A673 (cell line): ENCODE measurements around the gene SBK3. TPM values are rescaled to one million over a fixed set of nuclear protein-coding genes. Genes with fewer than 3 reads are reported as not detected.

Experiments used
- BruUV-seq: library from RNA; stranded (reverse); fragments of 400-500 nt; replicated peaks from 2 replicates; lab custom pipeline; 2021; lab: Mats Ljungman, UMichigan
- CTCF ChIA-PET: fragments of 300-600 bp; sonication (Branson Sonifier 250); formaldehyde crosslinking; loops from one replicate; lab custom pipeline; 2022; ENCODE audit warnings: antibody characterized with exemption; lab: Charles Lee
- POLR2A ChIA-PET: fragments of 300-600 bp; sonication (Branson Sonifier 250); formaldehyde crosslinking; loops from one replicate; lab custom pipeline; 2022; ENCODE audit warnings: antibody characterized with exemption; ENCODE audit not compliant: low non-redundant PET; lab: Charles Lee
- DNase-seq: peaks from one replicate; pipeline ENCODE4 v3.0.0-alpha.2; 2015; ENCODE audit warnings: low spot score
- H3K27ac ChIP-seq: fragments of 200-600 bp; sonication (generic); 2 replicates; pipeline ENCODE4 v1.5.1; 2016; ENCODE audit warnings: mixed run types, low read depth, mild to moderate bottlenecking, mixed read lengths, antibody characterized with exemption, low read length; ENCODE audit not compliant: poor library complexity, severe bottlenecking
- H3K27me3 ChIP-seq: fragments of 200-600 bp; sonication (generic); replicated peaks from 2 replicates; pipeline ENCODE4 v1.6.1; 2017; ENCODE audit warnings: mixed run types, low read depth, mild to moderate bottlenecking, mixed read lengths, antibody characterized with exemption, low read length; ENCODE audit not compliant: insufficient read depth, poor library complexity
- H3K36me3 ChIP-seq: fragments of 200-600 bp; sonication (generic); 2 replicates; pipeline ENCODE4 v1.6.1; 2016; ENCODE audit warnings: mixed run types, mild to moderate bottlenecking, mixed read lengths, antibody characterized with exemption, low read length; ENCODE audit not compliant: insufficient read depth, poor library complexity, severe bottlenecking
- H3K4me1 ChIP-seq: fragments of 200-600 bp; sonication (generic); 2 replicates; pipeline ENCODE4 v1.6.1; 2017; ENCODE audit warnings: mixed run types, mild to moderate bottlenecking, mixed read lengths, antibody characterized with exemption, low read length; ENCODE audit not compliant: insufficient read depth, poor library complexity, severe bottlenecking
- H3K4me3 ChIP-seq: fragments of 200-600 bp; sonication (generic); 2 replicates; pipeline ENCODE4 v1.5.1; 2016; ENCODE audit warnings: low read depth, mixed run types, mild to moderate bottlenecking, mixed read lengths, low read length; ENCODE audit not compliant: poor library complexity, severe bottlenecking
- H3K9me3 ChIP-seq: fragments of 200-600 bp; sonication (generic); 2 replicates; pipeline ENCODE4 v1.6.1; 2016; ENCODE audit warnings: mixed run types, low read depth, mild to moderate bottlenecking, mixed read lengths, antibody characterized with exemption, low read length; ENCODE audit not compliant: poor library complexity, severe bottlenecking
- EZH2 ChIP-seq: fragments of 200-600 bp; sonication (generic); IDR thresholded peaks from 2 replicates; pipeline ENCODE4 v1.6.1; 2017; ENCODE audit warnings: borderline replicate concordance, low read depth, mild to moderate bottlenecking, mixed read lengths, antibody characterized with exemption, low read length; ENCODE audit not compliant: poor library complexity, severe bottlenecking
- intact Hi-C: fragments of 100-400 bp; cut with micrococcal nuclease; formaldehyde crosslinking; loops from one replicate; pipeline ENCODE4 v1.10.0; 2022; ENCODE audit not compliant: unreplicated experiment
- total RNA-seq: library from RNA; stranded (reverse); gene quantifications from 2 replicates; pipeline ENCODE4 v1.2.3, GENCODE V29; 2021
- TF ChIP-seq, protein P1 (sequence below): fragments of 300-800, 200-600 bp; sonication (generic); conservative IDR thresholded peaks from 2 replicates; pipeline ENCODE4 v1.5.1; 2017; ENCODE audit warnings: low read depth, mild to moderate bottlenecking, antibody characterized with exemption, low read length, moderate library complexity, mixed read lengths

The SBK3 gene
- total RNA-seq, 1 experiment from 2014 or later: not detected

DNA sequence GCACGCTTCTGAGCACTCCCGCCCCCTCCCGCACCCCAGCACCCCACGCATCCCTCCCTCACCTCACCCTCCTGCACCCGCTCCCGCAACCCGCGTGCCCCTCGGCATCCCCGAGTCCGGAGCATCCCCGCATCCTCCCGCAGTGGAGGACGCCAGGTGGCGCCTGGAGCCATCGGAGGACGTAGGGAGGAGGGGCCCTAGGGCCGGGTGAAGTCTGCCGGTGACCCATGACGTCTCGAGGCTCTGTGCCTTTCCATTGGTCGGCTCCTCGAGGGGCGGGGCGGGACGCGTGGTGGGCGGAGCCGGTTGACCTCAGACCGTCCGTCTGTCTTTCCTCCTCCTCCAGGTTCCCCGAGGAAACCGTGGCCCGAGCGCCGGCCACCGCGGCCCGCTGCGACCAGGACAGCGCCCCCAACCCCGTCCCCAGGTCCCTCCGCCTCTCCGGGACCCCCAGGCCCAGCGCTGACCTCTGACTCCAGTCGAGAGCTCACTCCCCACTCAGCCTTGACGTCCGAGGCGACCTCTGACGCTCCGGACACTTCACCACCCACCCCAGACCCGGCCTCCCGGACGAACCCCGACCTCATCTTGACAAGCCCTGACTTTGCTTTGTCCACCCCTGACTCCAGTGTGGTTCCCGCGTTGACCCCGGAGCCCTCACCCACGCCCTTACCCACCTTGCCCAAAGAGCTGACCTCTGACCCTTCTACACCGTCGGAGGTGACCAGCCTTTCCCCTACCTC is 28.3 kb downstream of the SBK3 start:
- ChIA-PET POLR2A (no interaction called here), CTCF (interaction anchor here (0.6 kb wide), 1 partner anchor 115 kb away, joined by 11 read pairs; no protein-coding TSS in a partner anchor)
- intact Hi-C loops: loop anchor here (1.0 to 2.0 kb wide), 2 partner anchors 89 to 114 kb away; no protein-coding TSS in a partner anchor

DNA sequence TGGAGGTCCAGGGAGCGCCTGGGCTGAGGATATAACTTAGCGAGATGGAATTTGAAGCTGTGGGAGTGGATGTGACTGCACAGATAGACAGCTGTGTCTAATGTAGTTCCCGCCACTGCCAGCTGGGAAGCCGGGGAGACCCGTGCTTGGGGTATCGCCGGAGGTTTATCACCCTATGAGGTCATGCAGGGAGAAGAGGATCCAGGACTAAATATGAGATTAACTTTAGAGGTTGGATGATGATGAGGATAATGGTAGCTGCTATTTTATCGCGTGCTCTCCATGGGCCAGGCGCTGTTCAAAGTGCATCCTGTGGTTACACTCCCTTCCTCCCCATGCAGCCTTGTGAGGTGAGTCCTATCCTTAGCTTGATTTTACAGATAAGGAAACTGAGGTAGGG is 37.2 kb downstream of the SBK3 start:
- H3K4me1 ChIP-seq: no peaks in the 10 kb centered on the region
- no peaks in the 10 kb centered on the region for H3K9me3 ChIP-seq
- H3K27me3 ChIP-seq: no peaks in the 10 kb centered on the region
- DNase-seq: no peak
- ChIA-PET POLR2A (no interaction called here), CTCF (no interaction called here)
- no peak overlapping the region for H3K27ac ChIP-seq
- intact Hi-C loops: no loop called here
- H3K4me3 ChIP-seq: no peak overlapping the region
- BruUV-seq: no TSS peak
- TF ChIP-seq, protein P1, sequence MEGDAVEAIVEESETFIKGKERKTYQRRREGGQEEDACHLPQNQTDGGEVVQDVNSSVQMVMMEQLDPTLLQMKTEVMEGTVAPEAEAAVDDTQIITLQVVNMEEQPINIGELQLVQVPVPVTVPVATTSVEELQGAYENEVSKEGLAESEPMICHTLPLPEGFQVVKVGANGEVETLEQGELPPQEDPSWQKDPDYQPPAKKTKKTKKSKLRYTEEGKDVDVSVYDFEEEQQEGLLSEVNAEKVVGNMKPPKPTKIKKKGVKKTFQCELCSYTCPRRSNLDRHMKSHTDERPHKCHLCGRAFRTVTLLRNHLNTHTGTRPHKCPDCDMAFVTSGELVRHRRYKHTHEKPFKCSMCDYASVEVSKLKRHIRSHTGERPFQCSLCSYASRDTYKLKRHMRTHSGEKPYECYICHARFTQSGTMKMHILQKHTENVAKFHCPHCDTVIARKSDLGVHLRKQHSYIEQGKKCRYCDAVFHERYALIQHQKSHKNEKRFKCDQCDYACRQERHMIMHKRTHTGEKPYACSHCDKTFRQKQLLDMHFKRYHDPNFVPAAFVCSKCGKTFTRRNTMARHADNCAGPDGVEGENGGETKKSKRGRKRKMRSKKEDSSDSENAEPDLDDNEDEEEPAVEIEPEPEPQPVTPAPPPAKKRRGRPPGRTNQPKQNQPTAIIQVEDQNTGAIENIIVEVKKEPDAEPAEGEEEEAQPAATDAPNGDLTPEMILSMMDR: no peak
- H3K36me3 ChIP-seq: no peaks in the 10 kb centered on the region

More for the DNA sequence above, 28.3 kb downstream of the SBK3 start:
- H3K36me3 ChIP-seq: no peaks in the 10 kb centered on the region
- H3K4me1 ChIP-seq: no peaks in the 10 kb centered on the region
- H3K9me3 ChIP-seq: no peaks in the 10 kb centered on the region
- DNase-seq: peak; percentile 93
- peak overlapping the region; percentile 48 for H3K4me3 ChIP-seq
- TF ChIP-seq, protein P1: peak; percentile 93
- TF ChIP-seq EZH2: no peak
- no peaks in the 10 kb centered on the region for H3K27me3 ChIP-seq
- H3K27ac ChIP-seq: peak overlapping the region; percentile 75
- BruUV-seq: no TSS peak

DNA sequence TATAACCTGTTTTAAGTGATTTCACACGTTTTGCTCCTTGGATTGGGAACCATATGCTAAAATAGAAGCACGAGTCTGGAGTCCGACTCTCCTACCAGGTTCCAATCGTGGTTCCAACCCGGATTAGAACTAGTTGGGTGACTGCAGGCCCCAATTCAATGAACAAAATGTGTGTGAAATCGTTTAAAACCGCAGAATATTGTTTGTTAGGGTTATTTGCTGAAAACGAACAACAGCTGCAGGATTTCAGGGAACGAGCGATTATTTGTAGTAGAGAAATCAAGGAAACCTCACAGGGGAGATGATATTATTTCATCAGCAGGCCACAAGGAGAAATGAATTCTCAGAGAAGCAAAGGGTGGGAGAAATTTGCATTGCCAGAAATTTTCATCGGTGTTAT is 40.4 kb downstream of the SBK3 start:
- Histone ChIP-seq H3K4me3 (no peak overlapping the region), H3K9me3 (no peaks in the 10 kb centered on the region), H3K36me3 (no peaks in the 10 kb centered on the region), H3K27me3 (no peaks in the 10 kb centered on the region), H3K27ac (no peak overlapping the region), H3K4me1 (no peaks in the 10 kb centered on the region)
- ChIA-PET CTCF (interaction anchor here (1.5 kb wide), 1 partner anchor 364 kb away, joined by 9 read pairs; no protein-coding TSS in a partner anchor), POLR2A (no interaction called here)
- no peak for DNase-seq
- BruUV-seq: no TSS peak
- intact Hi-C loops: loop anchor here (5.0 kb wide), 1 partner anchor 38 kb away; no protein-coding TSS in a partner anchor
- TF ChIP-seq, protein P1: no peak
- no peak for TF ChIP-seq EZH2
